ENCODE data around the gene C1orf21.

C1orf21 gene

DNA sequence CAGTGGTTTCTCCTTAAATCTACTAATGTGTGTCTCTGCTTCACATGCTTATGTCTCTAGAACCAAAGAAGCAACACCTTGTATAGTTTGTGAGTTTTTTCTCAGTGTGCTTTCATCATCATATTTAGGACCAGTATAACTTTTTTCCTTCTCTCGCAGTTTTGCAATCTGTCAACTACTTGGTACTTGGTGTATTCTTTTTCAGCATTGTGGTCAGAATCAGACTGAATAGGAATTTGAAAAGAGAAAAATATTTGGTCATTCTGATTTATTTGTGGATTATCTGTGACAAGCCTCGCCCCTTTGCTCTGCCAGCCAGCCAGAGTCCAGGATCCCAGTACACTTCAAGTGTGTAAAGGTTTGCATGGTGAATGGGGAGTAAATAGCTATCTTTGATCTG lies 122.3 kb downstream of the C1orf21 start:
- TF ChIP-seq, protein P1, sequence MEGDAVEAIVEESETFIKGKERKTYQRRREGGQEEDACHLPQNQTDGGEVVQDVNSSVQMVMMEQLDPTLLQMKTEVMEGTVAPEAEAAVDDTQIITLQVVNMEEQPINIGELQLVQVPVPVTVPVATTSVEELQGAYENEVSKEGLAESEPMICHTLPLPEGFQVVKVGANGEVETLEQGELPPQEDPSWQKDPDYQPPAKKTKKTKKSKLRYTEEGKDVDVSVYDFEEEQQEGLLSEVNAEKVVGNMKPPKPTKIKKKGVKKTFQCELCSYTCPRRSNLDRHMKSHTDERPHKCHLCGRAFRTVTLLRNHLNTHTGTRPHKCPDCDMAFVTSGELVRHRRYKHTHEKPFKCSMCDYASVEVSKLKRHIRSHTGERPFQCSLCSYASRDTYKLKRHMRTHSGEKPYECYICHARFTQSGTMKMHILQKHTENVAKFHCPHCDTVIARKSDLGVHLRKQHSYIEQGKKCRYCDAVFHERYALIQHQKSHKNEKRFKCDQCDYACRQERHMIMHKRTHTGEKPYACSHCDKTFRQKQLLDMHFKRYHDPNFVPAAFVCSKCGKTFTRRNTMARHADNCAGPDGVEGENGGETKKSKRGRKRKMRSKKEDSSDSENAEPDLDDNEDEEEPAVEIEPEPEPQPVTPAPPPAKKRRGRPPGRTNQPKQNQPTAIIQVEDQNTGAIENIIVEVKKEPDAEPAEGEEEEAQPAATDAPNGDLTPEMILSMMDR (IDR thresholded peaks at IDR 0.05; ENCODE audit: low read length), result no peak
- TF ChIP-seq EZH2 (IDR thresholded peaks at IDR 0.05; ENCODE audit: borderline replicate concordance, low read length), result no peak
- H3K4me2 ChIP-seq (ENCODE audit: low read length), result no peak overlapping the region
- no peak overlapping the region for H3K9ac ChIP-seq (ENCODE audit: low read length)
- H2AFZ ChIP-seq (ENCODE audit: low read length), result no peak overlapping the region
- H3K27ac ChIP-seq (ENCODE audit: low read depth, low read length, poor library complexity, severe bottlenecking), result no peak overlapping the region
- H3K36me3 ChIP-seq (ENCODE audit: insufficient read depth, low read length), result no peaks in the 10 kb centered on the region
- H3K4me1 ChIP-seq (ENCODE audit: insufficient read depth, low read length, severe bottlenecking), result no peaks in the 10 kb centered on the region
- no peaks in the 10 kb centered on the region for H3F3A ChIP-seq (ENCODE audit: insufficient read depth, low read length)
- no peaks in the 10 kb centered on the region for H4K20me1 ChIP-seq (ENCODE audit: insufficient read depth, low read length)
- H3K9me3 ChIP-seq (ENCODE audit: low read length), result no peaks in the 10 kb centered on the region
- H3K9me2 ChIP-seq (ENCODE audit: low read depth, low read length), result no peaks in the 10 kb centered on the region
- no peaks in the 10 kb centered on the region for H3K27me3 ChIP-seq (ENCODE audit: insufficient read depth, low read length)
- no peak overlapping the region for H3K4me3 ChIP-seq (ENCODE audit: low read depth, low read length, poor library complexity, severe bottlenecking)
- H3K79me2 ChIP-seq (ENCODE audit: insufficient read depth, low read length), result no peaks in the 10 kb centered on the region

DNA sequence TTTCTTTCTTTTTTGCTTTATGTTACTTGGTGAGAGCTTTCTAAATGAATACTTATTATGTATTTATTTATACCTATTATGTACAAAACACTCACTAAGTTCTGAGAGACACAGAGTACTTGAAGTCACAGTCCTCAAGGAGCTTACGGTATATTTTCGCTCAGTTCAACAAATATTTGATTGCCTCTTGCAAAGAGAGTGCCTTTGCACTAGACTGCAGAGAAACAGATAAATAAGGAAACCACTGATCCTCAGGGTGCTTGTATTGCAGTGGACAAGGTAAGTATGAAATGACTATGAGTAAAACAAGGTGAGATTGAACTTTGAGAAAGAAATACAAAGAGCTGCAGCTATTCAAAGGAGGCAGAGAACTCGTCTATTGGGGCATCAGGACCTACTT lies 123.3 kb downstream of the C1orf21 start:
- H3F3A ChIP-seq (ENCODE audit: insufficient read depth, low read length), result no peaks in the 10 kb centered on the region
- no peaks in the 10 kb centered on the region for H3K9me3 ChIP-seq (ENCODE audit: low read length)
- no peaks in the 10 kb centered on the region for H3K9me2 ChIP-seq (ENCODE audit: low read depth, low read length)
- no peaks in the 10 kb centered on the region for H4K20me1 ChIP-seq (ENCODE audit: insufficient read depth, low read length)
- H3K27ac ChIP-seq (ENCODE audit: low read depth, low read length, poor library complexity, severe bottlenecking), result no peak overlapping the region
- no peaks in the 10 kb centered on the region for H3K4me1 ChIP-seq (ENCODE audit: insufficient read depth, low read length, severe bottlenecking)
- H3K9ac ChIP-seq (ENCODE audit: low read length), result no peak overlapping the region
- no peaks in the 10 kb centered on the region for H3K79me2 ChIP-seq (ENCODE audit: insufficient read depth, low read length)
- no peak overlapping the region for H3K4me2 ChIP-seq (ENCODE audit: low read length)
- no peak overlapping the region for H3K4me3 ChIP-seq (ENCODE audit: low read depth, low read length, poor library complexity, severe bottlenecking)
- H3K36me3 ChIP-seq (ENCODE audit: insufficient read depth, low read length), result no peaks in the 10 kb centered on the region
- no peak overlapping the region for H2AFZ ChIP-seq (ENCODE audit: low read length)
- no peaks in the 10 kb centered on the region for H3K27me3 ChIP-seq (ENCODE audit: insufficient read depth, low read length)
- TF ChIP-seq, protein P1 (IDR thresholded peaks at IDR 0.05; ENCODE audit: low read length), result no peak
- TF ChIP-seq EZH2 (IDR thresholded peaks at IDR 0.05; ENCODE audit: borderline replicate concordance, low read length), result no peak

DNA sequence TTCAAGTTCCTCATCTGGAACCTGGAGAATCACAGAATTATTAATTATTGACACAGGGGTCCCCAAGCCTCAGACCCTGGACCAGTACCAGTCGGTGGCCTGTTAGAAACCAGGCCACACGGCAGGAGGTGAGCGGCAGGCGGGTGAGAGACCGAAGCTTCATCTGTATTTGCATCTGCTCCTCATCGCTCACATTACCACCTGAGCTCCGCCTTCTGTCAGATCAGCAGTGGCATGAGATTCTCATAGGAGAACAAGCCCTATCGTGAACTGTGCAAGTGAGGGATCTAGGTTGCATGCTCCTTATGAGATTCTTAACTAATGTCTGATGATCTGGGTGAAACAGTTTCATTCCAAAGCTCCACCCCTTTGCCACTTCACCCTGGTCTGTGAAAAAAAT lies 125.9 kb downstream of the C1orf21 start:
- Histone ChIP-seq H4K20me1 (ENCODE audit: insufficient read depth, low read length) (no peaks in the 10 kb centered on the region), H2AFZ (ENCODE audit: low read length) (no peak overlapping the region), H3K9me3 (ENCODE audit: low read length) (no peaks in the 10 kb centered on the region), H3K9me2 (ENCODE audit: low read depth, low read length) (no peaks in the 10 kb centered on the region), H3K36me3 (ENCODE audit: insufficient read depth, low read length) (no peaks in the 10 kb centered on the region), H3K27ac (ENCODE audit: low read depth, low read length, poor library complexity, severe bottlenecking) (no peak overlapping the region), H3F3A (ENCODE audit: insufficient read depth, low read length) (no peaks in the 10 kb centered on the region), H3K9ac (ENCODE audit: low read length) (no peak overlapping the region), H3K4me2 (ENCODE audit: low read length) (no peak overlapping the region), H3K4me3 (ENCODE audit: low read depth, low read length, poor library complexity, severe bottlenecking) (no peak overlapping the region), H3K4me1 (ENCODE audit: insufficient read depth, low read length, severe bottlenecking) (no peaks in the 10 kb centered on the region), H3K79me2 (ENCODE audit: insufficient read depth, low read length) (no peaks in the 10 kb centered on the region), H3K27me3 (ENCODE audit: insufficient read depth, low read length) (no peaks in the 10 kb centered on the region)
- no peak for TF ChIP-seq EZH2 (IDR thresholded peaks at IDR 0.05; ENCODE audit: borderline replicate concordance, low read length)
- TF ChIP-seq, protein P1 (IDR thresholded peaks at IDR 0.05; ENCODE audit: low read length), result no peak
